Measurements from ENCODE around the gene IGF1R.

IGF1R gene

GRCh38 chr15:98666841-98667240 lies 18.5 kb downstream of the IGF1R start:
- H4K20me1 ChIP-seq (ENCODE audit: insufficient read depth), result peaks cover 4% of the 10 kb centered on the region; the same call in 1 of the 2 replicates

GRCh38 chr15:98667521-98668179 lies 19.3 kb downstream of the IGF1R start:
- no peak for TF ChIP-seq CTCF (conservative IDR thresholded peaks at IDR 0.05; ENCODE audit: low read depth, low read length)
- no peak overlapping the region for H3K4me3 ChIP-seq (IDR thresholded peaks at IDR 0.05; ENCODE audit: insufficient read depth, low read depth, low read length)
- H4K20me1 ChIP-seq (ENCODE audit: insufficient read depth), result peaks cover 4% of the 10 kb centered on the region; the same call in 1 of the 2 replicates
- H3K4me2 ChIP-seq, result no peak overlapping the region
- H3K27me3 ChIP-seq (ENCODE audit: insufficient read depth, low read depth), result no peaks in the 10 kb centered on the region
- H3K27ac ChIP-seq, result no peak overlapping the region
- no peak overlapping the region for H2AFZ ChIP-seq (ENCODE audit: low read depth)
- H3K4me1 ChIP-seq (ENCODE audit: low read depth, poor library complexity, severe bottlenecking), result peaks cover 10% of the 10 kb centered on the region
- no peak overlapping the region for H3K9ac ChIP-seq
- H3K36me3 ChIP-seq (ENCODE audit: insufficient read depth), result no peaks in the 10 kb centered on the region
- peaks cover 77% of the 10 kb centered on the region for H3K79me2 ChIP-seq (ENCODE audit: insufficient read depth, low read depth)

More at GRCh38 chr15:98666841-98667240, 18.5 kb downstream of the IGF1R start:
- H3K27ac ChIP-seq, result no peak overlapping the region
- H3K36me3 ChIP-seq (ENCODE audit: insufficient read depth), result no peaks in the 10 kb centered on the region
- H2AFZ ChIP-seq (ENCODE audit: low read depth), result no peak overlapping the region
- peaks cover 81% of the 10 kb centered on the region for H3K79me2 ChIP-seq (ENCODE audit: insufficient read depth, low read depth)
- no peak for TF ChIP-seq CTCF (conservative IDR thresholded peaks at IDR 0.05; ENCODE audit: low read depth, low read length)
- H3K27me3 ChIP-seq (ENCODE audit: insufficient read depth, low read depth), result no peaks in the 10 kb centered on the region
- H3K9ac ChIP-seq, result no peak overlapping the region
- no peak overlapping the region for H3K4me3 ChIP-seq (IDR thresholded peaks at IDR 0.05; ENCODE audit: insufficient read depth, low read depth, low read length)
- peaks cover 10% of the 10 kb centered on the region for H3K4me1 ChIP-seq (ENCODE audit: low read depth, poor library complexity, severe bottlenecking)
- no peak overlapping the region for H3K4me2 ChIP-seq

GRCh38 chr15:98668566-98669308 lies 20.4 kb downstream of the IGF1R start:
- Histone ChIP-seq H3K4me3 (IDR thresholded peaks at IDR 0.05; ENCODE audit: insufficient read depth, low read depth, low read length) (no peak overlapping the region), H3K27me3 (ENCODE audit: insufficient read depth, low read depth) (no peaks in the 10 kb centered on the region), H3K9ac (no peak overlapping the region), H4K20me1 (ENCODE audit: insufficient read depth) (peaks cover 4% of the 10 kb centered on the region; the same call in 1 of the 2 replicates), H3K4me1 (ENCODE audit: low read depth, poor library complexity, severe bottlenecking) (peaks cover 10% of the 10 kb centered on the region), H3K79me2 (ENCODE audit: insufficient read depth, low read depth) (peaks cover 77% of the 10 kb centered on the region), H3K4me2 (no peak overlapping the region), H3K36me3 (ENCODE audit: insufficient read depth) (no peaks in the 10 kb centered on the region), H2AFZ (ENCODE audit: low read depth) (no peak overlapping the region), H3K27ac (no peak overlapping the region)
- TF ChIP-seq CTCF (conservative IDR thresholded peaks at IDR 0.05; ENCODE audit: low read depth, low read length), result no peak

GRCh38 chr15:98669638-98670037 lies 21.3 kb downstream of the IGF1R start:
- no peak overlapping the region for H3K9ac ChIP-seq
- no peaks in the 10 kb centered on the region for H3K27me3 ChIP-seq (ENCODE audit: insufficient read depth, low read depth)
- no peak overlapping the region for H3K27ac ChIP-seq
- H3K36me3 ChIP-seq (ENCODE audit: insufficient read depth), result no peaks in the 10 kb centered on the region
- H4K20me1 ChIP-seq (ENCODE audit: insufficient read depth), result peaks cover 4% of the 10 kb centered on the region; the same call in 1 of the 2 replicates
- H3K4me3 ChIP-seq (IDR thresholded peaks at IDR 0.05; ENCODE audit: insufficient read depth, low read depth, low read length), result no peak overlapping the region
- H3K79me2 ChIP-seq (ENCODE audit: insufficient read depth, low read depth), result peaks cover 69% of the 10 kb centered on the region
- no peak for TF ChIP-seq CTCF (conservative IDR thresholded peaks at IDR 0.05; ENCODE audit: low read depth, low read length)
- no peak overlapping the region for H2AFZ ChIP-seq (ENCODE audit: low read depth)
- H3K4me2 ChIP-seq, result no peak overlapping the region
- H3K4me1 ChIP-seq (ENCODE audit: low read depth, poor library complexity, severe bottlenecking), result peaks cover 10% of the 10 kb centered on the region

Measured in KMS-11 (cell line).